Measurements from ENCODE around the gene CAST.
"Not testable (repeated sequence)": the region's sequence is repeated elsewhere in the genome, so short reads cannot be mapped to it uniquely, and the experiment has no call there.

CAST gene

DNA sequence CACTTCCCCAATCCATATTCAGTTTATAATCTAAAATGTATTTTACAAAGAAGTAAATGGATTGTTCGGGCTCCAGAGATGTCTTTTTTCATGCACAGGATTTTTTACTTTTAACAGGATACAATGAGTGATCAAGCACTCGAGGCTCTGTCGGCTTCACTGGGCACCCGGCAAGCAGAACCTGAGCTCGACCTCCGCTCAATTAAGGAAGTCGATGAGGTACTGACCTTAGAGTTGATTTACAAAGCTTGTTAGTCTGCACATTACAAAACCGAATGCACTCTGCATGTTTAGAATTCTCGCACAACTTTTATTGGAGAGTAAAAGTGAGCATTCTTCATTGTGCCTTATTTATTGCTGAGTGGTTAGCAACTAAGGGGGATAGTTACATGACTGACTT lies 80.4 kb downstream of the CAST start:
- Histone ChIP-seq H3F3A (ENCODE audit: insufficient read depth, low read length) (no peaks in the 10 kb centered on the region), H3K4me1 (ENCODE audit: insufficient read depth, low read length, severe bottlenecking) (no peaks in the 10 kb centered on the region), H4K20me1 (ENCODE audit: insufficient read depth, low read length) (no peaks in the 10 kb centered on the region), H2AFZ (ENCODE audit: low read length) (no peak overlapping the region), H3K27me3 (ENCODE audit: insufficient read depth, low read length) (no peaks in the 10 kb centered on the region), H3K9ac (ENCODE audit: low read length) (no peak overlapping the region), H3K27ac (ENCODE audit: low read depth, low read length, poor library complexity, severe bottlenecking) (no peak overlapping the region), H3K79me2 (ENCODE audit: insufficient read depth, low read length) (no peaks in the 10 kb centered on the region), H3K9me3 (ENCODE audit: low read length) (no peaks in the 10 kb centered on the region), H3K4me2 (ENCODE audit: low read length) (no peak overlapping the region), H3K4me3 (ENCODE audit: low read depth, low read length, poor library complexity, severe bottlenecking) (no peak overlapping the region), H3K9me2 (ENCODE audit: low read depth, low read length) (no peaks in the 10 kb centered on the region), H3K36me3 (ENCODE audit: insufficient read depth, low read length) (peaks cover 70% of the 10 kb centered on the region)
- TF ChIP-seq, protein P1, sequence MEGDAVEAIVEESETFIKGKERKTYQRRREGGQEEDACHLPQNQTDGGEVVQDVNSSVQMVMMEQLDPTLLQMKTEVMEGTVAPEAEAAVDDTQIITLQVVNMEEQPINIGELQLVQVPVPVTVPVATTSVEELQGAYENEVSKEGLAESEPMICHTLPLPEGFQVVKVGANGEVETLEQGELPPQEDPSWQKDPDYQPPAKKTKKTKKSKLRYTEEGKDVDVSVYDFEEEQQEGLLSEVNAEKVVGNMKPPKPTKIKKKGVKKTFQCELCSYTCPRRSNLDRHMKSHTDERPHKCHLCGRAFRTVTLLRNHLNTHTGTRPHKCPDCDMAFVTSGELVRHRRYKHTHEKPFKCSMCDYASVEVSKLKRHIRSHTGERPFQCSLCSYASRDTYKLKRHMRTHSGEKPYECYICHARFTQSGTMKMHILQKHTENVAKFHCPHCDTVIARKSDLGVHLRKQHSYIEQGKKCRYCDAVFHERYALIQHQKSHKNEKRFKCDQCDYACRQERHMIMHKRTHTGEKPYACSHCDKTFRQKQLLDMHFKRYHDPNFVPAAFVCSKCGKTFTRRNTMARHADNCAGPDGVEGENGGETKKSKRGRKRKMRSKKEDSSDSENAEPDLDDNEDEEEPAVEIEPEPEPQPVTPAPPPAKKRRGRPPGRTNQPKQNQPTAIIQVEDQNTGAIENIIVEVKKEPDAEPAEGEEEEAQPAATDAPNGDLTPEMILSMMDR (IDR thresholded peaks at IDR 0.05; ENCODE audit: low read length) = no peak
- no peak for TF ChIP-seq EZH2 (IDR thresholded peaks at IDR 0.05; ENCODE audit: borderline replicate concordance, low read length)

DNA sequence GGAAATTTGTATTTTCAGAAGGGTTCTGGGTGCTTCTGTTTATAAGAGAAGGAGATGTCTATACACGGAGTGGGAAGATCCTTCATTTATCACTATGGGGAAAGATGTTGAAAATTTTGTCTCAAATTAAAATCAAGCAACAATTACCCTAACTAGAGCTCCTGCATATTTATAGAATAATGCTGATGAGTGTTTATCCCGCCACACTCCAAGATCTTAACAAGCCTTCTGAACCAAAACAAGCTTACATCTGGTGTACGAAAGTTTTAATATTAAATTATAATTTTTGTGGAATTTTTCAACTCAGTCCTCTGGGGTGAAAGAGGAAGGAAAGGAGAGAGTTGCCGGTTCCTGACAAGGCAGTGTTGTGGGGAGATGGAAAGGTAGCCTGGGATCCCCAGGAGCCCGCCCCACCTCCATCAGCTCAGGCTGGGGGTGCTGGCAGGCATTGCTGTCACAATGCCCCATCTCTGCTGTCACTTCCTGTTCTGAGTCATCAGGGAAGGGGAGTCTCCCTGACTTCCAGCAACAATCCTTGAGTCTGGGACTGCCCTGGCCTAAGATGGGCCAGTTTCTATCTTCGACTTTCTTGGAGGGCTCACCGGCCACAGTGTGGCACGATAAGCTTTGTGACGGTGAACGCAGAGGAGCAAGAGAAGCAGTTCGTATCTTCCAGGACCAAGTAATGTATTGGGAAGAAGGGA lies 81.0 kb downstream of the CAST start:
- no peaks in the 10 kb centered on the region for H3K9me2 ChIP-seq (ENCODE audit: low read depth, low read length)
- H3K36me3 ChIP-seq (ENCODE audit: insufficient read depth, low read length) = peaks cover 68% of the 10 kb centered on the region
- H3F3A ChIP-seq (ENCODE audit: insufficient read depth, low read length) = no peaks in the 10 kb centered on the region
- no peak overlapping the region for H3K4me2 ChIP-seq (ENCODE audit: low read length)
- no peaks in the 10 kb centered on the region for H3K27me3 ChIP-seq (ENCODE audit: insufficient read depth, low read length)
- H3K79me2 ChIP-seq (ENCODE audit: insufficient read depth, low read length) = no peaks in the 10 kb centered on the region
- no peaks in the 10 kb centered on the region for H3K4me1 ChIP-seq (ENCODE audit: insufficient read depth, low read length, severe bottlenecking)
- H4K20me1 ChIP-seq (ENCODE audit: insufficient read depth, low read length) = no peaks in the 10 kb centered on the region
- H3K9ac ChIP-seq (ENCODE audit: low read length) = no peak overlapping the region
- H3K27ac ChIP-seq (ENCODE audit: low read depth, low read length, poor library complexity, severe bottlenecking) = no peak overlapping the region
- no peak overlapping the region for H2AFZ ChIP-seq (ENCODE audit: low read length)
- H3K9me3 ChIP-seq (ENCODE audit: low read length) = no peaks in the 10 kb centered on the region
- no peak for TF ChIP-seq EZH2 (IDR thresholded peaks at IDR 0.05; ENCODE audit: borderline replicate concordance, low read length)
- TF ChIP-seq, protein P1 (IDR thresholded peaks at IDR 0.05; ENCODE audit: low read length) = no peak
- no peak overlapping the region for H3K4me3 ChIP-seq (ENCODE audit: low read depth, low read length, poor library complexity, severe bottlenecking)

GRCh38 chr5:96743805-96744204 lies 81.6 kb downstream of the CAST start:
- no peak overlapping the region for H3K27ac ChIP-seq (ENCODE audit: low read depth, low read length, poor library complexity, severe bottlenecking)
- no peak overlapping the region for H3K4me3 ChIP-seq (ENCODE audit: low read depth, low read length, poor library complexity, severe bottlenecking)

GRCh38 chr5:96744218-96744617 lies 82.0 kb downstream of the CAST start:
- not testable (repeated sequence) for H3K9ac ChIP-seq (ENCODE audit: low read length); H3K9me2 ChIP-seq (ENCODE audit: low read depth, low read length); H3K79me2 ChIP-seq (ENCODE audit: insufficient read depth, low read length); H2AFZ ChIP-seq (ENCODE audit: low read length); H3K4me2 ChIP-seq (ENCODE audit: low read length); H3K9me3 ChIP-seq (ENCODE audit: low read length); H3K4me1 ChIP-seq (ENCODE audit: insufficient read depth, low read length, severe bottlenecking); H3K27ac ChIP-seq (ENCODE audit: low read depth, low read length, poor library complexity, severe bottlenecking); H3K27me3 ChIP-seq (ENCODE audit: insufficient read depth, low read length); H4K20me1 ChIP-seq (ENCODE audit: insufficient read depth, low read length); H3K4me3 ChIP-seq (ENCODE audit: low read depth, low read length, poor library complexity, severe bottlenecking); H3F3A ChIP-seq (ENCODE audit: insufficient read depth, low read length)
- peaks cover 63% of the 10 kb centered on the region for H3K36me3 ChIP-seq (ENCODE audit: insufficient read depth, low read length)

More at GRCh38 chr5:96743805-96744204, 81.6 kb downstream of the CAST start:
- Histone ChIP-seq H3K27me3 (ENCODE audit: insufficient read depth, low read length) (no peaks in the 10 kb centered on the region), H3K36me3 (ENCODE audit: insufficient read depth, low read length) (peaks cover 63% of the 10 kb centered on the region), H3K4me1 (ENCODE audit: insufficient read depth, low read length, severe bottlenecking) (no peaks in the 10 kb centered on the region), H3K9me3 (ENCODE audit: low read length) (no peaks in the 10 kb centered on the region), H3K9ac (ENCODE audit: low read length) (no peak overlapping the region), H3K79me2 (ENCODE audit: insufficient read depth, low read length) (no peaks in the 10 kb centered on the region), H4K20me1 (ENCODE audit: insufficient read depth, low read length) (no peaks in the 10 kb centered on the region), H3F3A (ENCODE audit: insufficient read depth, low read length) (no peaks in the 10 kb centered on the region), H2AFZ (ENCODE audit: low read length) (no peak overlapping the region), H3K9me2 (ENCODE audit: low read depth, low read length) (no peaks in the 10 kb centered on the region), H3K4me2 (ENCODE audit: low read length) (no peak overlapping the region)
- TF ChIP-seq EZH2 (IDR thresholded peaks at IDR 0.05; ENCODE audit: borderline replicate concordance, low read length) = no peak
- TF ChIP-seq, protein P1 (IDR thresholded peaks at IDR 0.05; ENCODE audit: low read length) = no peak

Data from OCI-LY1 (cell line).